Upper lobe of left lung (tissue), 6 donors: ENCODE data around the gene CBLN3. TPM values are rescaled to one million over a fixed set of nuclear protein-coding genes. Genes with fewer than 3 reads are reported as not detected.
A peak's percentile ranks its signal among the peaks of the same experiment; 100 is the strongest.

Source experiments
- ATAC-seq, 2 donors: fragments of 200-7000 bp; cut with Tn5 transposase; one replicate each; pipeline ENCODE4 v1.9.1; 2022; ENCODE audit warnings: mild to moderate bottlenecking in 2 of 2, moderate library complexity in 2 of 2; ENCODE audit not compliant: low FRiP score in 2 of 2
- DNase-seq, 2 donors: peaks; one replicate each; pipeline ENCODE4 v3.0.0-alpha.2; 2019 to 2020
- H3K27ac ChIP-seq, 4 donors: fragments of 200-600 bp; sonication (generic); one replicate each; pipeline ENCODE4 v1.5.1; 2016 to 2019
- H3K27me3 ChIP-seq, 4 donors: fragments of 200-600 bp; sonication (generic); one replicate each; pipeline ENCODE4 v1.5.1; 2017 to 2019
- H3K36me3 ChIP-seq, 4 donors: fragments of 200-600 bp; sonication (generic); one replicate each; pipeline ENCODE4 v1.5.1; 2016 to 2019
- H3K4me1 ChIP-seq, 4 donors: fragments of 200-600 bp; sonication (generic); one replicate each; pipeline ENCODE4 v1.5.1; 2018 to 2019
- H3K4me3 ChIP-seq, 4 donors: fragments of 200-600 bp; sonication (generic); one replicate each; pipeline ENCODE4 v1.5.1; 2017 to 2019; ENCODE audit warnings: mild to moderate bottlenecking in 2 of 4, moderate library complexity in 1 of 4
- H3K9me3 ChIP-seq, 4 donors: fragments of 200-600 bp; sonication (generic); one replicate each; pipeline ENCODE4 v1.5.1; 2018 to 2019
- CTCF ChIP-seq, 6 experiments: fragments of 450-650 bp in 4 of 6; fragments of 200-600 bp in 2 of 6; sonication (generic) in 2 of 6; IDR thresholded peaks; one replicate each; pipeline ENCODE4 v1.5.1; 2016 to 2019; ENCODE audit warnings: antibody characterized with exemption in 6 of 6
- EP300 ChIP-seq, 4 donors: sonication (generic); formaldehyde crosslinking; IDR thresholded peaks; one replicate each; pipeline ENCODE4 v1.5.1; 2017; ENCODE audit warnings: antibody characterized with exemption in 4 of 4, control low read depth in 2 of 4
- POLR2A ChIP-seq, 4 donors: fragments of 450-650 bp; IDR thresholded peaks; one replicate each; pipeline ENCODE4 v1.5.1; 2016 to 2017; ENCODE audit warnings: antibody characterized with exemption in 4 of 4, mild to moderate bottlenecking in 2 of 4
- POLR2AphosphoS5 ChIP-seq, 2 donors: sonication (generic); formaldehyde crosslinking; IDR thresholded peaks; one replicate each; pipeline ENCODE4 v1.5.1; 2017; ENCODE audit warnings: antibody characterized with exemption in 2 of 2
- WGBS, 2 donors: methylation state at CpG; one replicate each; pipeline ENCODE4 v1.1.5; 2017 to 2018; 5-methylcytosine and 5-hydroxymethylcytosine counted together
- total RNA-seq, 6 donors: library from RNA; depleted of rRNA in 4 of 6; stranded (reverse); fragments of >200 nt in 4 of 6; gene quantifications; one replicate each; pipeline versions ENCODE4 v1.1.0 to v1.2.1, GENCODE V29; 2016 to 2021
- donor health status: DM: no; HTN: no; CAD: no; lungs with moderate emphysema.
- donor health status: DM: no; HTN: yes; CAD: no; lungs with severe emphysema.

CBLN3 gene
- total RNA-seq, 6 donors from 2014 or later, result 1.1 to 4.2 (median 3.1) TPM

GRCh38 chr14:24439830-24440605, 10.6 kb upstream of the CBLN3 start:
- ATAC-seq (no peak), DNase-seq (peak in 1 of 2 donors; percentile 60)
- Histone ChIP-seq H3K36me3 (peaks cover 13 to 60% (median 46%) of the 10 kb centered on the region in 4 donors), H3K4me1 (peaks cover 43 to 68% (median 48%) of the 10 kb centered on the region in 4 donors), H3K27me3 (no peaks in the 10 kb centered on the region), H3K9me3 (no peaks in the 10 kb centered on the region), H3K27ac (peak overlapping the region in 2 of 4 donors; percentile 82 to 95), H3K4me3 (no peak overlapping the region)
- peak in 1 of 4 donors; percentile 22 for TF ChIP-seq POLR2A (IDR thresholded peaks at IDR 0.05)
- TF ChIP-seq POLR2AphosphoS5 (IDR thresholded peaks at IDR 0.05), result no peak
- WGBS, 2 donors, result 81 to 84% methylated on average over 13 to 14 of the region's 15 CpGs

- H3K4me1 ChIP-seq, result peaks cover 43 to 68% (median 48%) of the 10 kb centered on the region in 4 donors
- peak overlapping the region in 2 of 4 donors; percentile 82 to 95 for H3K27ac ChIP-seq
- H3K4me3 ChIP-seq, result no peak overlapping the region
- no peaks in the 10 kb centered on the region for H3K9me3 ChIP-seq
- DNase-seq, result no peak
- ATAC-seq, result no peak
- peaks cover 13 to 68% (median 47%) of the 10 kb centered on the region in 4 donors for H3K36me3 ChIP-seq
- 54% methylated on average over 1 of the region's 1 CpG for WGBS, 2 donors
- TF ChIP-seq CTCF (IDR thresholded peaks at IDR 0.05), result no peak
- TF ChIP-seq POLR2AphosphoS5 (IDR thresholded peaks at IDR 0.05), result no peak
- no peak for TF ChIP-seq EP300 (IDR thresholded peaks at IDR 0.05)
- no peak for TF ChIP-seq POLR2A (IDR thresholded peaks at IDR 0.05)
- H3K27me3 ChIP-seq, result no peaks in the 10 kb centered on the region
Measured at GRCh38 chr14:24439257-24439656, 9.8 kb upstream of the CBLN3 start.

- no peak for DNase-seq
- Histone ChIP-seq H3K4me1 (peaks cover 42 to 66% (median 48%) of the 10 kb centered on the region in 4 donors), H3K36me3 (peaks cover 20 to 75% (median 53%) of the 10 kb centered on the region in 4 donors)
Measured at GRCh38 chr14:24438223-24439097, 9.0 kb upstream of the CBLN3 start.

GRCh38 chr14:24437736-24438067, 8.2 kb upstream of the CBLN3 start:
- peak overlapping the region in 3 of 4 donors; percentile 63 to 95 (median 82) for H3K27ac ChIP-seq
- peaks cover 38 to 63% (median 48%) of the 10 kb centered on the region in 4 donors for H3K4me1 ChIP-seq
- H3K36me3 ChIP-seq, result peaks cover 26 to 83% (median 58%) of the 10 kb centered on the region in 4 donors
- no peak overlapping the region for H3K4me3 ChIP-seq
- no peak for TF ChIP-seq EP300 (IDR thresholded peaks at IDR 0.05)
- TF ChIP-seq POLR2AphosphoS5 (IDR thresholded peaks at IDR 0.05), result no peak
- no peak for TF ChIP-seq CTCF (IDR thresholded peaks at IDR 0.05)
- TF ChIP-seq POLR2A (IDR thresholded peaks at IDR 0.05), result no peak
- no peaks in the 10 kb centered on the region for H3K27me3 ChIP-seq
- H3K9me3 ChIP-seq, result no peaks in the 10 kb centered on the region
- ATAC-seq, result no peak
- 52 to 74% methylated on average over 2 of the region's 2 CpGs for WGBS, 2 donors
- no peak for DNase-seq

More at GRCh38 chr14:24438223-24439097, 9.0 kb upstream of the CBLN3 start:
- H3K27ac ChIP-seq, result peak overlapping the region in 3 of 4 donors; percentile 29 to 95 (median 82)
- H3K4me3 ChIP-seq, result no peak overlapping the region
- 60% methylated on average over 9 of the region's 9 CpGs for WGBS, 2 donors
- no peaks in the 10 kb centered on the region for H3K27me3 ChIP-seq
- no peak for ATAC-seq
- no peak for TF ChIP-seq POLR2A (IDR thresholded peaks at IDR 0.05)
- no peak for TF ChIP-seq EP300 (IDR thresholded peaks at IDR 0.05)
- TF ChIP-seq POLR2AphosphoS5 (IDR thresholded peaks at IDR 0.05), result no peak
- no peak for TF ChIP-seq CTCF (IDR thresholded peaks at IDR 0.05)
- no peaks in the 10 kb centered on the region for H3K9me3 ChIP-seq
